ENCODE measurements around the gene PCDHGC4.
A peak's percentile ranks its signal among the peaks of the same experiment; 100 is the strongest.

The PCDHGC4 gene

DNA sequence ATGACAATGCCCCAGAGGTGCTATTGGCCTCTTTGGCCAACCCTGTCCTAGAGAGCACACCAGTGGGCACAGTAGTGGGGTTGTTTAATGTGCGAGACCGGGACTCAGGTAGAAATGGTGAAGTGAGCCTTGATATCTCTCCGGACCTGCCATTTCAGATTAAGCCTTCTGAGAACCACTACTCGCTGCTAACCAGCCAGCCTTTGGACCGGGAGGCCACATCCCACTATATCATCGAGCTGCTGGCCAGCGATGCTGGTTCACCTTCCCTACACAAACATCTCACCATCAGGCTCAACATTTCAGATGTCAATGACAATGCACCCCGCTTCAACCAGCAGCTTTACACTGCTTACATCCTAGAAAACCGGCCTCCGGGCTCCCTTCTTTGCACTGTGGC lies 5.4 kb downstream of the PCDHGC4 start:
- no peak for DNase-seq (ENCODE audit: low read depth, low spot score)

DNA sequence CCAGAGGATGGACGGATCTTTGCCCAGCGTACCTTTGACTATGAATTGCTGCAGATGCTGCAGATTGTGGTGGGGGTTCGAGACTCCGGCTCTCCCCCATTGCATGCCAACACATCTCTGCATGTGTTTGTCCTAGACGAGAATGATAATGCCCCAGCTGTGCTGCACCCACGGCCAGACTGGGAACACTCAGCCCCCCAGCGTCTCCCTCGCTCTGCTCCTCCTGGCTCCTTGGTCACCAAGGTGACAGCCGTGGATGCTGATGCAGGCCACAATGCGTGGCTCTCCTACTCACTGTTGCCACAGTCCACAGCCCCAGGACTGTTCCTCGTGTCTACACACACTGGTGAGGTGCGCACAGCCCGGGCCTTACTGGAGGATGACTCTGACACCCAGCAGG lies 5.9 kb downstream of the PCDHGC4 start:
- DNase-seq (ENCODE audit: low read depth, low spot score): no peak

DNA sequence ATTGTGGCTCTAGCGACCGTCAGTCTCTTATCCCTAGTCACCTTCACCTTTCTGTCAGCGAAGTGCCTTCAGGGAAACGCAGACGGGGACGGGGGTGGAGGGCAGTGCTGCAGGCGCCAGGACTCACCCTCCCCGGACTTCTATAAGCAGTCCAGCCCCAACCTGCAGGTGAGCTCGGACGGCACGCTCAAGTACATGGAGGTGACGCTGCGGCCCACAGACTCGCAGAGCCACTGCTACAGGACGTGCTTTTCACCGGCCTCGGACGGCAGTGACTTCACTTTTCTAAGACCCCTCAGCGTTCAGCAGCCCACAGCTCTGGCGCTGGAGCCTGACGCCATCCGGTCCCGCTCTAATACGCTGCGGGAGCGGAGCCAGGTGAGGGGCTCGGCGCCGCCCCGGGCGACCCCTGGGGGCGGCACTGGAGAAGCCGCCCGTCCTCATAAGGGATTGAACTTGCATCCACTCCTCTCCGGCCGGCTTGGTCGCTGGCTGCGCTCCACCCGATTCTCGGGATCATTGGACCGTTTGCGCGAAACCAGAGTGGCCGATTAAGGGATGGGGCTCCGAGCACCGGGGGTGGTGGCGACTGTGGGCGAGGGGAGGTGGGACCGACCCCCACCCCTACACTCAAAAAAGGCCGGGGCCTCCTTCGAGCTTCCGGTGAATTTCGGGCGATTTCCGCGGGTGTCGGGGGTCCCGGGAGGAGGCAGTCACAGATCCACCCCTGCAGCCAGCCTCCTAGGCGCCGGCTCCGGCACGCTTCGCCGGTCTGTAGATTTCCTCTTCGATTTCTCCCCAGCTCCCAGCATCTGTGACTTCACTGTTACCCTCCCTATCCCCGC lies 6.7 kb downstream of the PCDHGC4 start:
- peak; percentile 57 for DNase-seq (ENCODE audit: low read depth, low spot score)

DNA sequence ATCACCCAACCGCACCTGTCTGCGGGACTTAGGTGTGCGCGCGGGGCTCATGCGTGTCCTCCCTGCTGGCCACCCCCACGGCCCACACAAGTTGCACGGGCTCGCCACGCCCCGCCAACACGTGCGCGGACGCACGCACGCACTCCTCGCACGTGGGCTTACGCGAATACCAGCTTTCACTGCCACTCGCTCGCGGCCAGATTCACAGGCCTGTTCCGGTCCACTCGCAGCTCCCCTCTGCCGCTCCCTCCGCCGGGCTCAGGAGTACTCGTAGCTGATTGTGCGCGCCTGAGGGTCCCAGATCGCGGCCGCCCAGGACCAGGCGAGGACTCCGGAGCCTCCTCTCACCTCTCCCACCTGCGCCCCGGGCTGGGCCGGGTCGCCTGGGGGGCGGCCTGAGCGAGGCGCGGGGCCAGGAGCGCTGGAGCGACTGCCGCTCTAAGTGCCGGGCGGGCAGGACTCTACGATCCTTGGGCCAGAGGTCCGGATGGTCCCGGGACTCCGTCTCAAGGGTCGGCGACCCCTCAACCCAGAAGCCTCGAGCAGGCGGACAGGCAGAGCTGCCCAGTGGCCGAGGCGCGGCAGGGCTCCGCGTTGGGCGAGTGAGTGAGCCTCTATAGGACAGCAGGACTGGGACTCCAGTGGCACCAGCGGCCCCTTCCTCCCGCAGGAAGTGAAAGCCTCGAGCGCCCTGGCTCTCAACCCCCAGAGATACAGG lies 7.5 kb downstream of the PCDHGC4 start:
- peak; percentile 57 for DNase-seq (ENCODE audit: low read depth, low spot score)

DNA sequence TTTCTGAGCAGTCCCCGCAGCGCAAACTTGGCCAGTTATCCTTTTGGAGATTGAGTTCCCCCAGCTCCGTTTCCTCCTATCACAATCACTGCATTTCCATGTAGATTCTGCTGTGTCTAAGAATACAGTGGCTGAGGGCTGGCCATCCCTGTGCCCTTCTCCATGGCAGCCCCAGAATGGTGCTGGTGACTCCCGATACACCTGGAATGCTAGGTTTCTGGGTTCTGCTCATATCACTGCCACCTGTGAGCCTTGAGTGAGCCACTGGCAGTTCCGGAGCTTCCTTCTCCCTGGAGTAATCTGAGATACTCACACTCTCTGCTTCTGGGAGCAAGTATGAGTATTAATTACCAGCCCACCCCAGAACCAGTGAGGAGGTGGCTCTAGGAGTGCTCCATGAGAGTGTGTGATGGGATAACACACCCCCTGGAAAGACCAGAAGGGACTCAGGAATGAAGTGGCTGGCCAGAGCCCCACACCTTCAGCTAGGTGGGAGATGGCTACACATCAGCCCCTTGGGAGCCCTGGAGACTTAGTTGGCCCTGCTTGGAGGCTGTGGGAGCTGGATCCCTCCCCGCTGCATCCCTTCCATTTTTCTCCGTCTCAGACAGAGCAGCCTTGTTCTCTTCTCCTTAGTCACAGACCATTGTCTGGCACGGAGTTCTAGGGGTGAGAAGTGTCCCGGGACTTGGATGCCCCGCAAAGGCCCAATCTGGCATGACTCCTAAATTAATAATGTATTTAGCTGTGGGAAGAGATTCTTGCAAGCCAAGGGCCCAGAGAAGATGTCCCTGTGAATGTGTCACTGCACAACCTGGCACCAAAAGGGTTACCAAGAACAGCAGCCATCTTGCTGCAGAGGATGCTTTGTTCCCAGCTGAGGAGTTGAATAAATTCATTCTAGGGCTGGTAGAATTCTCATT lies 8.9 kb downstream of the PCDHGC4 start:
- DNase-seq (ENCODE audit: low read depth, low spot score): no peak

DNA sequence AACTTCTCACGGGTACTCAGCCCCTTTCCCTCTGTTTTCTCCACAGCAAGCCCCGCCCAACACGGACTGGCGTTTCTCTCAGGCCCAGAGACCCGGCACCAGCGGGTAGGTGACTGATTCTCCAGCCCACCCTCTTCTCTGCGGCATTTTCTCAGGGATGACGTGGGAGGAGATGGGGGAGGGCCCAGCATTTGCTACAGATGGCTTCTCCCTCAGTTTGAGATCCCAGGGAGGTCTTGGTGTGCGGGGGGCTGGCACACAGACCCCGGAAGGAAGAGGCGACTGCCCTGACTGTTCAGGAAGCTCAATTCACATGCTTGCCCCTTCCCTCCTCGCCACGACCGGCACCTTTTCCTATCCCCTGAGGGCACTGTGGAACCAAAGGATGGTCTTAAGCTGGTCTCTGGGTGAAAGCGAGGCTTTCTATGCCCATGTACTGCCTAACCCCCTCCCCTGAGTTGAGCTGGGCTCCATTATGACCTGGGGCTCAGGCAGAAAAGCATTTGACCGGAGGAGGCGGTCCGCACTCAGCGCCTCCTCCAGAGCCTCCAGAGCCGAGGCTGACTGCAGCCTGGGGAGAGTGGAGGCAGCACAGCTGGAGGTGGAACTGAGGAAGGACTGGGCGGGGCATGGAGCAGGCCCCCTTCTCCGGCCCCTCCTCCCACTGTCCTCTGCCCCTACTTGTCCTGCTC lies 10.1 kb downstream of the PCDHGC4 start:
- peak; percentile 80 for DNase-seq (ENCODE audit: low read depth, low spot score)

DNA sequence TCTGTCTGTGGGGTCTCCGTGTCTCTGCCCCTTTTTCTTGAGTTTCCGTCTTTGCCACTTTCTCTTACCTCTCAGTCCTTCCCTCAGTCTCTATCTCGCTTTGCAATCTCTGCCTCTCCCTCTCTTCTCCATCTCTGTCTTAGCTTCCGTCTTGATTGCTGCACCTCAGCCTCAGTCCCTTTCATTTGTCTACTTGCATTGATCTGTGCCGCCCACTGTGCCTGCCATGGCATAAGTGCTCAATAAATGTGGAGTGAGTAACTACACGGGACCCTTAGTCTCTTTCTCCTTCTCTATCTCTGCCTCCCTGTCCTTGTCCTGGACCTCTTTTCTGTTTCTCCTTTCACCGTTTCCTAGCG lies 10.6 kb downstream of the PCDHGC4 start:
- DNase-seq (ENCODE audit: low read depth, low spot score): no peak

DNA sequence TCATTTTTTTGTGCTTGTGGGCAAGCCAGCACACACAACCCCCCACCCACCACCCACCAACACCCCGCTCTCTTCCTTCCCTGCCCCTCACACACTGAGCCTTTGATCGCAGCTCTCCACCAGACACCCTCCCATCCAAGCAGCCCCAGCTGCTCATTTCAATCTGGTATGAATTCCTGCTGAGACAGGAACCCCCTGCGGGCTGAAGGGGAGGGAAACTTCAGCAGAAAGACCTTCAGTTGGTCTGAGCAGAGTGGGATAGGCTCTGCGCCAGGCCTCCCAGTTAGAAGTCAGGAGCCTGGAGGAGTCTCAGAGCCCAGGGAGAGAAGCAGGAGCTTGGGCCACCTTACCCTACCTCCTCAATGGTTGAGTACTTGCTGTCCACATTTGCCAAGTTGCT lies 11.2 kb downstream of the PCDHGC4 start:
- DNase-seq (ENCODE audit: low read depth, low spot score): peak; percentile 90

DNA sequence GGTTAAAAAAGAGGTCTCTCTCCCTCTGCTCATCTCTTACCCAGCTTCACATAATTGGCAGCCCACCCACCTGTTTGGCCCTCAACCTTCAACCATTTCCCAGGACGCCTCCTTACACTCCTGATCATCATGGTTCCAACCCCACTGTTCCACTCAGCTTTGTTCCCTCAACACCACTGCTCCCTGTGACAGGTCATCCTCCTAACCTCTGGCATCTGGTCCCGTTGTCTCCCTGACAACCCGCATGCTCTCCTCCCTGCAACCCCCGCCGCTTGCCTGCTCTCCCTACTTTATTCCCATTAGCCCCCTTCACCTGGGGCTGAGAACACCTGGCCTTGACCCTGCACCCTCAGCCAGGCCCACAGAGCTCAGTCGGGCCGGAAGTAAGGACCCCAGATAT lies 16.9 kb downstream of the PCDHGC4 start:
- DNase-seq (ENCODE audit: low read depth, low spot score): no peak

DNA sequence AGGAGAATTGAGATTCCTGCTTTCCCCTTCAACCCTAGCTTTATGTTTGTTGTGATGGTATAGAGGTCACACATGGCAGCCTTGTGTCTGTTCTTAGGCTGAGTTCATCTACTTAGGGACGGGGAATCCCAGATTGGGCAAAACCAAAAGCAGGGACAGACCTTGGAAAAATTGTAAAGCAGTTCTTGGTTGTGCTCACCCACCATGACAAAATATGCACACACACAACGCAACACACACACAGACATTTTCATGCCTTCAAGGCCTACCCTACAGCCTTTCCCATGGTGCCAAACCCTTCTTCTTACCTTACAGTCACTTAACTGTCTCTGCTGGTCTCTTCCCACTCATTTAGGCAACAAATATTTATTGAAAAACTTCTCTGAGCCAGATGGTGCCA lies 18.9 kb downstream of the PCDHGC4 start:
- no peak for DNase-seq (ENCODE audit: low read depth, low spot score)

DNA sequence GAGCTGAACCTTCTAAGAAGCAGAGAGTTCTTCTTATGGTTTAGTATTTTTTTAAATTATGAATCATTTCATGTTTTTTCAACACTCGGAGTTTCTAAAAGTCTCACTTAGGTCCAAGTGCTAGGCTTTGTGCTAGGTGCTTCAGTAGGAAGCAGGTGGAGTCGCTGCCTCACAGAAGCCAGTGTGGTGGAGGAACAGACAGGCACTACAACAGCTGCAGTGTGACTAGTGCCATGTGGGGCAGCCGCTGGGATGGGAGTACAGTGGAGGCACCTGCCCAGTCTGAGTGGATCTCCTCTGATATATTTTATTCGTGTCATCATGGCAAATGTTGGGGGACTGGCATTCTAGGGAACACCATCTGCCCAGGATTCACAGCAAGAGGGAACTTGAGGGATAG lies 19.4 kb downstream of the PCDHGC4 start:
- DNase-seq (ENCODE audit: low read depth, low spot score): no peak

DNA sequence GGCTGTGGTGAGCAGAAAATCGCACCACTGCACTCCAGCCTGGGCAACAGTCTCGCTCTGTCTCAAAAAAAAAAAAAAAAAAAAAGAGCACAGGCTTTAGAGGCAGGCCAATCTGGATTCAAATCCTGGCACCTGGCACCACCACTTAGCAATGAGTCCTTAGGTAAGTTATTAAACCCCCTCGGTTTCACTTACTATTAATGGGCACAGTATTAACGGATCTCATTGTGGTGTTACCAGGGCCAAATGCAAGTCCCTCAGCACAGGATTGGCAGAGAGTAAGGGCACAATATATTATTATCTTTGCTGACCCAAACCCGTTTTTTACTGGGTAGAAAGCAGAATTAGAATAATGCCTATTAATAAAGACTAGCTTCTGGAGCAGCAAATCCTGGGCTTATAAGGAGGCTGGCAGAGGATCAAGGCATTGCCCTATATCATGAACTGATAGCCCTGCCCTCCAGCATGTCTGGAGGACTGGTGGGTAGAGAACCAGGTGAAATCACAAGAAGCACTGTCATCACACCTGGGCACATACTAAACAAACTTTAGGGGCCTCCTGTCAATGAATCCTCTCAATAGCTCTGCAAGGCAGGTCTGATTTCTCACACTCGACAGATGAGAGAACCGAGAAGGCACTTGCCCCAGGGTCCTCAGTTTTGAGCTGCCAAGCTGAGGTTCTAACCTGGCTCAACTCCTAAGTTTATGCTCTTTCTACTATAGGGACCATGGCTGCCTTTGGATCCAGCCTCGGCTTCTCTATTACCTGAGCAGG lies 21.7 kb downstream of the PCDHGC4 start:
- no peak for DNase-seq (ENCODE audit: low read depth, low spot score)

DNA sequence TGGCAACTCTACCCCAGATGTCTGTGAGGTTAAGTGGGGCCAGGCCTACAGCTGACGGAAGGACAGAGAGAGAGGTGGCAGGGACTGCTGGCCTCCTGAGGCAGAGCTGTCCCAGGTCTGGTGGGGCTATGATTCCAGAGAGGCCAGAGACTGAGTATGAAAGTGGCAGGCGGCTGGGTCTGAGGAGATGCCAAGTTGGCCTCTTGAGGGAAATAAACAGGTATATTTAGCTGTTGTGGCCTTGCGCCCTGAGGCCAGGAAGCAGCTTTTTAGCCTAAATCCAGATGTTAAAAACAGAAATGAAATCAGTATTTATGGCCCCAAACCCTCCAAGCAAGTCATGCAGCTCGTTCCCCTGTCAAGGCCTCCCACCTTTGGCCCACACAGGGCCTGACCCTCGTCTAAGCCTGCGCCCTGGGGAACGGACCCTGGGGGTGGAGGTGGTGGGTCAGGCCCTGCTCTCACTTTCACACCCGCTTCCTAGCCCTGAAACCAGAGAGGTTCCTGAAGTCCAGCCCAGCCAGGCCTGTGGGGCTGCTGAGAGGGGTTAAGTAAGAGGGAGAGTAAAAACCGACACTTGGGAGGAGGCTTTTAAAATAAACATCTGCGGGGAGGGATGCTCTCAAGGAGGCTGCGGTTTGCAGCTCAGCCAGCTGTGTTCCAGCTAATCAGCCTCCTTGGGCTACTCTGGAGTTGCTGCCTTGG lies 22.7 kb downstream of the PCDHGC4 start:
- DNase-seq (ENCODE audit: low read depth, low spot score): peak; percentile 60

DNA sequence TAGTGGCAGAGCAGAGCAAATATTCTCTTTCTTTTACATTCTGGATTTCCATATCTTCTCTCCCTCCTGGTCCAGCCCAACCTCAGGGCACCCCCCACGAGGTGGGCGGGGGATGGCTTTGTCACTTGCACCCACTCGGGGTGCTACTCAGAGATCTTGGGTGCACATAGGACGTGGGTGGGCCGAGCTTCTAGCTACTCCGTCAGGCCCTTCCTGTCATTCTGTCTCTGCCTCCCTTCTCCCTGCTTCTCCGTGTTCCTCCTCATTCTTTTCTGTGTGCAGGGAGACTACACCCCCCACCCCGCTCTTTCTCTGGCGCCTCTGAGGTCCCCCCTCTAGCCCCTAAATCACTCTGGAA lies 23.6 kb downstream of the PCDHGC4 start:
- no peak for DNase-seq (ENCODE audit: low read depth, low spot score)

DNA sequence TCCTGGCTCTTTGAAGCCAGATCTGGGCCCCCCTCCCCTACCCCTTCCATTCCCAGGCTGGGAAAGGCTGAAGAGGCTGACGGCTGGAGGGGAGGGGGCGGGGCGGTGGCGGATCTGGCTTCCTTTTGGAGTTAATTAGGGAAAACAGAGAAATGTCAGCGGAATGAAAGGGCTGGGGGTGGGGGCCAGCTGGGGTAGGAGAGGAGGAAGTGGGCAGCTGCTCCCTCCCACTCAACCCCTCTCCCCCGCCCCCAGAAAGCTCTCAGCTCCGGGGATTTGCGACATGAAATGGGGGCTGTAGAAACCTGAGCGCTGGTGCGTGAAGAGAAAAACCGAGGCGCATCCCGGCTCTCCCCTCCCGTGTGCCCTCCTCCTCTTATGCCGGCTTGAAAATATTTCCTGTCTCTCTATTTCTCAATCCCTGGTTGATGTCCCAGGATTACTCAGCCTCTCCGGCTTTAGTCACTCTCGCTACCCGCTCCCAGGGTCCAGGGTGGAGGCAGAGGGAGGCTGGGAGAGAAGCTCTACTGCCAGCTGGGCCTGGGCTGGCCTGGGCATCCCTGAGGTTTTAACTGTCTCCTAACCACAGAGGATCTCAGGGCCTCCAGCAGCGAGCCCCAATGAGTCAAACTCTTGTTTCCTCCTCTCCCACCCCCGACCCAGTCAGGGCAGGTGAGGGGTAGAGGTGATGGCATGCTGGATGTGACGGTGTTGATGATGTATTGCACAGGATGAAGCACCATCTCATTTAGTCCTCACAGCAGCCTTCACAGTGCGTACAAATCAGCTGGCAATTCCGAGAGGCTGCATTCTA lies 24.2 kb downstream of the PCDHGC4 start:
- peak; percentile 78 for DNase-seq (ENCODE audit: low read depth, low spot score)

DNA sequence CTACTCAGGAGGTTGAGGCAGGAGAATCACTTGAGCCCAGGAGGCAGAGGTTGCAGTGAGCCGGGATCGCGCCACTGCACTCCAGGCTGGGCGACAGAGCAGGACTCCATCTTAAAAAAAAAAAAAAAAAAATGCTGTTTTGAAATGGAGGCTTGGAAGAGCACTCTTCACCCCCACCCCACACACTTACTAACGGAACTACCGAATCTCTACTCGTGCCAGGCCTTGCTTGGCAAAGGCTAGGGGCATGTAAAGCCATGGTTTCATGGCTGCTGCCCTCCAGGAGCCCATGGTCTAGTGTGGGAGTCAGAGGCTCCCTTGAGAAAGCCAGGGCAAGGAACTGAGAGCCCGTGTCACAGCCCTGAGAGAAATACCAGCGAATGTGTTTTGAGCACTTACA lies 25.3 kb downstream of the PCDHGC4 start:
- DNase-seq (ENCODE audit: low read depth, low spot score): no peak

DNA sequence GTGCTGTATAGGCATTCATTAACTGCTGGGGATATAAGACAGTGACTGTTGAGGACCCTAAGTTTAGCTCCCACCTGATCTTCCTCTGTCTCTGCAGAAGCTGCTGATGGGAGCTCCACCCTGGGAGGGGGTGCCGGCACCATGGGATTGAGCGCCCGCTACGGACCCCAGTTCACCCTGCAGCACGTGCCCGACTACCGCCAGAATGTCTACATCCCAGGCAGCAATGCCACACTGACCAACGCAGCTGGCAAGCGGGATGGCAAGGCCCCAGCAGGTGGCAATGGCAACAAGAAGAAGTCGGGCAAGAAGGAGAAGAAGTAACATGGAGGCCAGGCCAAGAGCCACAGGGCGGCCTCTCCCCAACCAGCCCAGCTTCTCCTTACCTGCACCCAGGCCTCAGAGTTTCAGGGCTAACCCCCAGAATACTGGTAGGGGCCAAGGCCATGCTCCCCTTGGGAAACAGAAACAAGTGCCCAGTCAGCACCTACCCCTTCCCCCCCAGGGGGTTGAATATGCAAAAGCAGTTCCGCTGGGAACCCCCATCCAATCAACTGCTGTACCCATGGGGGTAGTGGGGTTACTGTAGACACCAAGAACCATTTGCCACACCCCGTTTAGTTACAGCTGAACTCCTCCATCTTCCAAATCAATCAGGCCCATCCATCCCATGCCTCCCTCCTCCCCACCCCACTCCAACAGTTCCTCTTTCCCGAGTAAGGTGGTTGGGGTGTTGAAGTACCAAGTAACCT lies 26.2 kb downstream of the PCDHGC4 start:
- DNase-seq (ENCODE audit: low read depth, low spot score): no peak

DNA sequence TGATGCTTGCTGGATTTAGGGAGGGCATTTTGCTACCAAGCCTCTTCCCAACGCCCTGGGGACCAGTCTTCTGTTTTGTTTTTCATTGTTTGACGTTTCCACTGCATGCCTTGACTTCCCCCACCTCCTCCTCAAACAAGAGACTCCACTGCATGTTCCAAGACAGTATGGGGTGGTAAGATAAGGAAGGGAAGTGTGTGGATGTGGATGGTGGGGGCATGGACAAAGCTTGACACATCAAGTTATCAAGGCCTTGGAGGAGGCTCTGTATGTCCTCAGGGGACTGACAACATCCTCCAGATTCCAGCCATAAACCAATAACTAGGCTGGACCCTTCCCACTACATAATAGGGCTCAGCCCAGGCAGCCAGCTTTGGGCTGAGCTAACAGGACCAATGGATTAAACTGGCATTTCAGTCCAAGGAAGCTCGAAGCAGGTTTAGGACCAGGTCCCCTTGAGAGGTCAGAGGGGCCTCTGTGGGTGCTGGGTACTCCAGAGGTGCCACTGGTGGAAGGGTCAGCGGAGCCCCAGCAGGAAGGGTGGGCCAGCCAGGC lies 27.0 kb downstream of the PCDHGC4 start:
- no peak for DNase-seq (ENCODE audit: low read depth, low spot score)

Data from ELF-1 (cell line).